GM18907 (cell line): ENCODE measurements around the gene GNL1.

Source experiments
- ATAC-seq: cut with Tn5 transposase; IDR thresholded peaks from one replicate; pipeline ENCODE4 v1.9.1; 2021; ENCODE audit warnings: mild to moderate bottlenecking, moderate library complexity; ENCODE audit not compliant: unreplicated experiment

GNL1 gene

DNA sequence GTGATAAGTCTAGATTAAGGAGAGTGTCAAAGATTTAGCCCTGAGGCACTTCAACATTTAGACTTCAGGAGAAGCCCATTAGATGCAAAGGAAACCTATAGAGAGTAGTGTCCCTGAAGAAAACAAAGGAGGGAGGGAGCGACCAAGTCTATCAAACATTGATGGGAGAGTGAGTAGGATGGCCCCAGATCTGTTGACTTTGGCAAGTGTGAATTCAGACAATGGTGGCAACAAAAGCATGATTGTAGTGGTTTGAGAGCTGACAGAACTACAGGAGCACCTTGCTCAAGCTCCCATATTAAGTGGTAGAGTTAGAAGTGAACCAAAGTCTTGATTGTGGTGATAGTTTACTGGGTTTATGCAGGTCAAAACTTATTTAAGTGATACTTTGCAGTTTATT, 14.0 kb upstream of the GNL1 start:
- ATAC-seq = no peak

DNA sequence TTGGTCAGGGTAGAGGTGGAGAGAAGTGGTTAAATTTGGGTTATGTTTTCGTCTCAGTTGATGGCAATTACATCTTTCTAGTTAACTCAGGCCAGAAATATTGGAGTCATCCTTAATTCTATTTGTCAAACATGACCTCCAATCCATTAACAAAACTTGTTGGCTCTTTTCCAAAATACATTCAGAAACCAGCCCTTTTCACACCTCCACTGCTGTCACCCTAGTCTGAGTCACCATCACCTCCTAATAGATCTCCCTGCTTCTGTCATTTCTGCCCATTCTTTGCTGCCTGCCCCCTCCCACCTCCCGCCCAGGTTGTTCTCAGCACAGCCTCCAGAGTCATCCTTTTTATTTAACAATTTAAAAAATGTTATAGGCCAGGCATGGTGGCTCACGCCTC, 12.0 kb upstream of the GNL1 start:
- no peak for ATAC-seq

DNA sequence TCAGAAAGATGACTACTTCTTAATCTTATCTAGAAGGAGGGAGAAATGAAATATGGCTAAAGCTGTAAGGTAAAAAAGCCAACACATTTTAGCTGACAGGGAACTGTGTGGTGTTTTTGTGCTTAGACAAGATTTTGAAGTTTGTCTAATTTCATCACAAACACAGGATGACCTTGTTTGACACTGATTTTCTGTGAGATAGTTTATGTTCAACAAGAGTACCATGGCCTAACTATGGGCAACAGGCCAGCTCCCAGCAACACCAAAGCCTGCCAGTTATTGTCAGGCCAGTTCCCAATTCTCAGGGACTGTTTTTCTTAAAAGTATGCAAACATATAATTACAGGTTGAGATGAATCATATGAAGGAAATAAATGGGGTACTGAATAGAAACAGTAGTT, 9.5 kb upstream of the GNL1 start:
- no peak for ATAC-seq

DNA sequence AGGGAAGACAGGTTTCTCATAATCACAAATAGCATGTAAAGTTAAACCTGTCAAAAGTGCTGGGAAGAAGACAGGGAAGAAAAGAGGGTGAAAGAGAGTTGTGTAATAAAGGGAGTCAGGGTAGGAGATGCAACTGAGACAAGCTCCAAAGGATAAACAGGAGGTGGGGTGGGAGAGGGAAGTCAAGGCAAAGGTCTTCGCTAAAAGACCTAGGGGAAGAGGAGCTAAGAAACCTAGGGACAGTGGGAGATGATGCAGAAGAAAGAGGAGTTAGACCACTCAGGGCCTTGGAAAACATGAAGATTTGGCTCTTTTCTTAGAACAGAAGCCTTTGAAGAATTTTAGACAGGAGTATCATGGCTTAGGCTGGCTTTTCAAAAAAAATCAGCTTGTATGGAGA, 7.8 kb upstream of the GNL1 start:
- no peak for ATAC-seq

DNA sequence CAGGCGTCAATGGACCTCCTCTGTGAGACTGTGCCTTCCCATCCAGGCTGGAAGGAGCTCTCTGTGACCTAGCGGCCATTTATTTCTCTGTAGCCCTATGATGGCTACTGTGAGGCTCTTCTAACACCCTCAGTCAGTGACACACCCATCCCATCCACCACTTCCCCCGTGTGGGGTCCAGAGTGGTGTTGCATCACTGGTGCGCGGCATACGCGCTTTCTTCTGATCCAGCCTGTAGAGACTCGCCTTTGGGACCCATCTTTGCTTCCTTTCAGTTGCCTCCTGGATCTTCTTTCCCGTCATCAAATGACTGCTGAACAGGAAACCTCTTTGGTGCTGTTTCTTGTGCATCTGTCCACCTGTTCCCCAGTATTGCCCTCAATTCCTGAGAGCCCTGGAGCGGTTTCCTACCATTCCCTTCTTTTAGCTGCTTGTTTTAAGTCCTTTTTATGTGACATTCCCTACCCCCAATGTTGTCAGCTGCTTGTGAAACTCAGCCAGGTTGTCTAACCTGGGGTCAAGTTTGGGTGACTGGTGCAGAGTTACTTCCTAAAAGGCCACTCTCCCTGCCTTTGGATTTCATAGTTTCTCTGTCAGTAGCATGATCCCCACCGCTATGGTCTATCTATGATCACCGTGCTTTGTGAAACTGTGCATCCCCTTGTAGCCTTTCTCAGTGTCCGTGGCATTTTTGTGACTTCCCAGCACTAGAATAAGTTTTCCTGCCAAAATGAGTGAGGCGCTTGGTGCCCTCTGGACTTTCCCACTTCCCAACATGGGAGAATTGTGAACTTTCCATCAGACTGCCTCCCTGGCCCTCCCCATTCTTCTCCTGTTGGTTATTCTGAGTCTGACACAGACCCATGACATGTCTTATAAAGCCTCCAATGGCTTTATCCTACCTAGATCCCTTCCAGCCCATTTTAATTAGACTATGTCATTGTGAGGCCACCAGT, 6.5 kb upstream of the GNL1 start:
- no peak for ATAC-seq

DNA sequence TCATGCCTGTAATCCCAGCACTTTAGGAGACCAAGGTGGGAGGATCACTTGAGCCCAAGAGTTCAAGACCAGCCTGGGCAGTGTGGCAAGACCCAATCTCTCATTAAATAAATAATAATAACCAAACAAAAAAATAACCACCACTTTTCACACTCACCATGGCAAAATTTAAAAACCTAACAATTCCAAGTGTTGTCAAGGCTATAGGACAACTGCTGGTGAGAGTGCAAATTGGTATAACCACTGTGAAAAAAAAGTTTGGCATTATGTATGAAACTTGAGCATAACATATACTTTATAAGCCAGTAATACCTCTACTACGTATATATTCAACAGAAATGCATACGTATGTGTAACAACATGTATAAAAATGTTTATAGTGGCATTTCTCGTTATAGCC, 4.6 kb upstream of the GNL1 start:
- no peak for ATAC-seq

DNA sequence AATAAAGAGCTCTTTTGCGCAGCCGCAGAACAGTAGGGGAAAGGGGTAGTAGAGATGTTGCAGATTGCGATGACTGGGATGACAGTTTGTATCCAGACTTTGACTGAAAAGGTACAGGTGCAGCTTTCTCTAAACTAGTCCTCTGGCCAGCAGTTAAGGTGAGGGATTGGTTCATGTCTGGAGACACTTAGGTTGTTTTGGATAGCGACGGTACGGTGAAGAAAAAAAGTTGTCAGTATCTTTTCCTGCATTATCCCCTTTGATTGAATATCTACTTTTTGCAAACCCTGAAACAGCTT, 1.3 kb upstream of the GNL1 start:
- ATAC-seq = peak; percentile 1

DNA sequence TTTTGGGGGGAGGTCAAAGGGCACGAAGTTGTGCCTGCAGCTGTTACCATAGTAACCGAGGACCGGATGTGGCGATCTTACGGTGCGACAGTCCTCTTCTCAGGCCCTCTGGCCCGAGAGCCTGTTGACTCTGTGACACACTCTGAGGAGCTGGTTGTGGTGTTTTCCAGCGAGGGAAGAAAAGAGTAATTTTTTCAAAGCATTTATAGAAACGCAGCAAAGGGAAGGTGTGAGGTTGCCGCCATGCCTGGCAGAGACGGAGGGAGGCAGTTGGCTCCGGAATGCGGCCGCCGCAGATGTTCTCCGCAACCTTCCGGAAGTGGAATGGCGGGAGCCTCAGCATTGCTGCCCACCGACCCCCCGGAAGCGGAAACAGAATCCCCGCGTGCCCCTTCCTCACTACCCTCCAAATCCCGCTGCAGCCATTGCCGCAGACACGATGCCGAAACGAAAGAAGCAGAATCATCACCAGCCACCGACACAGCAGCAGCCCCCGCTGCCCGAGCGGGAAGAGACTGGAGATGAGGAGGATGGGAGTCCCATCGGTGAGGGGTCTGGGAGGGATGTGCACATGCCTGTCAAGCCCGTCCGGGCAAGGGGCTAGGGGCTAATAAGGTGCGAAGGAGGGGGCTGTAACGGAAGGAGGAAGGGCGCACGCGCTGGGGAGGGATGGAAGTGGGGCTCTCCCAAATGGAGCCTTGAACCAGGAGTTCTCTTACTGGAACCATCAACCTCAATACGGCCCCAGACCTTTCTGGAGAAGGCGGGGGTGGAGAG, 805 bp upstream of the GNL1 start, which contains the start of gene PRR3:
PRR3 (plus strand) TSS at position 390 of the 777 bp plus-strand sequence; CDS start at position 440, 50 bp downstream.
- ATAC-seq = peak; percentile 59

DNA sequence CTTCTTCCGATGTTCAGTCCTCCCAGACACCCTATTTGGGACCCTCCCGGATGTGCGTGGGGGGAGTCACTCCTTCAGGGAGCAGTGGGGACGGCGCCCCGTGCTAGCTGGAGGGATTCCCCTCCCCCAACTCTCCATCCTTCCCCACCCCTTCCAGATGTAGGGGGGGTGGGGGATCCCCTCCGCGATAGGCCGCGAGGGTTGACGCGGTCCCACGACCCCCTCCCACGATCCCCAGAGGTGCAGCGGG, 548 bp downstream of the GNL1 start:
- ATAC-seq = peak; percentile 8

DNA sequence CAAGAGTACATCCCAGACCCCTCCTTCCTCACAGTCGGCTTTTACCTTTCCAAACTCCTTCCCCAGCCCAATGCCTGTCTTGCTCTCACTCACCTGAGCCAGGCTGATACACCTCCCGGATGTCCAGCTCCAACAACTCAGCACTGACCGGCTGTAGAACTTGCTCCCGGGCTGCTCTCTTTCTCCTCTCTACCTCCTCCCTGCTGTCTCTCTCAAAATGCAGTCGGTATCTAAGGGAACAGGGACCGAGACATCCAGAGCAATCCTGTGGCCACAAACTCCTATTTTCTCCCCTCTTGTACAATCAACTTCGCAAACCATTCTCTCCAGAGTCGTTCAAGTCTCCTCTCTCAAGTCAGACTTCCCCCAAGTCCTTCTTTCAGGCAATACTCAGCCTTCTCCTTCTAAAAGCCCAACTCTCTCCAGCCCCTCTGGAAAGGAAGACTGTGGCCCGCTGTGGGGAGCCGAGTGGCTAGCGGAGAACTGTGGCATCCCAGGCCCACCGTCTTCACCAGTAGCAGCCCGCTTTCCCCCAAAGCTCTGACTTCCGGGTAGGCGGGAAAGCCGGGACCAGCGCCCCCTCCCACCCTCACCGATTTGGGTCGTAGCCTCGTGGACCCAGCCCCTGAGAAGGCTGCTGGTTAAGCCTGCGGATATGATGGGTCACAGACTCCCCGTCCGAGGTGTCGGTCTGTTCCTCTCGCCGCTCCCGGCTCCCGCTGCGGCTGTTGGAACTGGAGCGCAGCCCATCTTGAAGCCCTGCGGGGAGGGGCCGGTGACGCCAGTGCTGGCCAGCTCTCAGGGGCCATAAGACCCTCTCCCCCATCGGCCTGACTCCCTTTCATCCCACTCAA, 1.1 kb downstream of the GNL1 start:
- ATAC-seq = no peak

DNA sequence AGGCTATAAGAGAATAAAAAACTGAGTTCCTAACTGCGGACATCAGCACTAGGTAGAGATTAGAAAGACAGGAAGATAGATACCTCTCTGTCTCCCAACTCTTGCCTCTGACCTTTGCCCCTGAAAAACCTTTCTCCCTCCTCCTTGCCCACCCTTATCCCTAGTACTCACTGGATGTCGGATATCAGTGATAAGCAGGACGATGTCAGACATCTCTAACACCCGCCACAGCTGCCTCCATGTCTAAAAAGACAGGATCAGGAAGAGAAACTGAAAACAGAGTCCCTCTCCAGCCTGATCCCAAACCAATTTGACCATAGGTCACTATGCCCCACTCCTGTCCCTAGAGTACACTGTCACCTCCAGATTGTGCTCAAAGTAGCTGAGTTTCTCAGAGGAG, 1.9 kb downstream of the GNL1 start:
- no peak for ATAC-seq

DNA sequence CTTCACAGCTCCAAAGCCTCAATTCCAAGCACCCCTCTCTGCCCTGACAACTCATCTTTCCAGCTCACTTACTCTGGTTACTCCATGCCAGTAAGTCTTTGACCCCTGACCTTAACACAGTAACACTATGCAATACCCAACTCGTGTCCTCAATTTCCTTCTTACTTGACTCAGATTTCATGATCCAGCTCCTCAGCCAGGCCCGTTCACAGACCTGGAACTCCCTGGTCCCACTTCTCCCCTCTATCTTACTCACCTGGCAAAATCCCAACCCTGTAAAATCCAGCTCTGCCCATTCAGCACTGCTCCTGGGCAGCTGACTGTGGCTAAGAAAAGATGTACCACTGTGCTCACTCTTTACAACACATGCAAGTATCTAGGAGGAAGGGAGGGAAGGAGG, 7.9 kb downstream of the GNL1 start:
- no peak for ATAC-seq

DNA sequence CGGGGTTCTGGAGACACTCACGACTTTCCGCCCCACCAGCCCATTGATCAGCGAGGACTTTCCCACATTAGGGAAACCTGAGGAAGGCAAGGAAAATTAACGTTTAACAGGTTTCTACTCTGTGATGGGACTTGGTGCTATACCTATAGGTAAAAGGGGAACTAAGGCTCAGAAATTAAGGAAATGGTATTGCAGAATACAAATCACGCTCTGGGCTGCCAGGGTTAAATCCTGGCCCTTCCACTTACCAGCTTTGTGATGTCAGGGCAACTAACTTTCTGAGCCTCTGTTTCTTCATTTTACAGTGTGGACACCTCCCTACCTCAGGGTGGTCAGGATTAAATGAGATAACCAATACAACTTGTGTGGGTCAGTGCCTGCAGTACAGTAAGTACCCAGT, 8.8 kb downstream of the GNL1 start:
- no peak for ATAC-seq

DNA sequence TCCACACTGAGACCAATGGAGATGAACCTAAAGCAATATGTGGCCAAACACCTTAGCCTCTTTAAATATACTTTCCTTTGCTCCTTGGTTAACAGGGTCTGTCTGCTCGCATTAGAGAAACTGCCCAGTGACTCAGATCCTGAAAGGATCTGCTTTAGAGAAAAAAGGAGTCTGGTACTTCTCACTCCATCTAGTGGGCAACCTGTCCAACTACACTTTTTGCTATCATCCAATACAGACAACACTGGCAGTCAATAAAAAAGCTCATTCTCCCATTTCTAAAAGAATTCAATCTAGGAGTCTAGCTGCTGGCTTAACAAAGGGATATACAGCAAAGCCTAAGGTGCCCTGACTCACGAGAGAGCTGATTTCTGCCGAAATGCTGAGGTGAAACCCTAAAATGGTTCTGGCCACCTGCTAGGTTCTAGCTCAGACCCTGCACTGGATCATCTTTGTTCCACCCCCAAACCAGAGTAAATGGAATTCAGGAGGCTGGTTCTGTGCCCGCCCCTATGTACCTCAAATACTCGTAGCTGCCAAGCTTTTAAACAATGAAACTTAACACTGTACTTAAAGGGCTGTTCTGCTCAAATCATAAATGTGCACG, 11.5 kb downstream of the GNL1 start:
- ATAC-seq = no peak

DNA sequence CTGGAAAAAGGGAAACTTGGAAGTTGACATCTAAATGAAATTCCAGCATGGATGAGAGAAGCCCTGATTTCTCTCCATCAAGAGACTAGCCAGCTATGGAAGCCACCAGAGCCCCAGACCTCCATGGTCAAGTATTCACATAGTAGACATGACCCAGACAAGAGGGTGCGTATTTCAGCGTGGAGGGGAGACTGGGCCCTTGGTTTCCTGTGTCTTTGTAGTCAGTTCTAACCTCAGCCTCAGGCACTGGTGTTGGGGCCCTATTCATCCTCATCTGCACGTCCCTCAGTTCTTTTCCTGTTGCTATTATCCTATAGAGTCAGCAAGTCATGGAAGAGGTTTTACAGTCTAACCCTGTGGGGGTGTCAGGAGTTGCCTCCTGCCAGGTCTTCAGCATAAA, 12.5 kb downstream of the GNL1 start:
- no peak for ATAC-seq

DNA sequence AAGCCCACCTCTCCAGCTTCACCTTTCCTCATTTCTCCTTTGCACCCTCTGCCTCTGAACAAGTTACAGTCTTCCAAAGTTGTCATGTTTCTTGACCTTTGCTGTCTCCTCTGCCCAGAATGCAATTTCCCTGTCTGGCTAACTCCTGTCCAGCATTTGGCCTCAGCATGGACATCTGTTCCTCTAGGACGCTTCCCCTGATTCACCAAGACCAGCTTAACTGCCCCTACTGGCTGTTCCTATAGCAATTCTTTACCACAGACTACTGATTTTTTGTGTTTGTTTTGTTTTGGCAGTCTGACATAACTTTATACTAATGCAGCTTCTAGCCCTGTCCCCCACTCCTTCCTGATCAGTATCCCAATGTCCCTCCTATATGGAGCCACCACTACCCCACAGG, 13.4 kb downstream of the GNL1 start:
- ATAC-seq = no peak

DNA sequence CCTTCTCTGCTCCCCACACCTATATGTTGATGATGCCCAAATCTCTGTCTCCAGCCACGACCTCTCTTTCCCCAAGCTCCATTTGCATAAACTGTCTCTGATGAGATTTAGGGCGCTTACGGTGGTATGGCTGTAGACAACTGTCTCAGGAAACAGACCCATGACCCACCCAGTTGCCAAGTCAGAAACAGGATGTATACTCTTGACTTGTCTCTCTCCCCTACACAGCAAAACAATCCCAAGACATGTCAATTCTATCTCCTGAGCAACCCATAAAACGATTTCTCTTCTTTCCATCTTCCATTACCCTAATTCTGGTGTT, 13.9 kb downstream of the GNL1 start:
- ATAC-seq = no peak

DNA sequence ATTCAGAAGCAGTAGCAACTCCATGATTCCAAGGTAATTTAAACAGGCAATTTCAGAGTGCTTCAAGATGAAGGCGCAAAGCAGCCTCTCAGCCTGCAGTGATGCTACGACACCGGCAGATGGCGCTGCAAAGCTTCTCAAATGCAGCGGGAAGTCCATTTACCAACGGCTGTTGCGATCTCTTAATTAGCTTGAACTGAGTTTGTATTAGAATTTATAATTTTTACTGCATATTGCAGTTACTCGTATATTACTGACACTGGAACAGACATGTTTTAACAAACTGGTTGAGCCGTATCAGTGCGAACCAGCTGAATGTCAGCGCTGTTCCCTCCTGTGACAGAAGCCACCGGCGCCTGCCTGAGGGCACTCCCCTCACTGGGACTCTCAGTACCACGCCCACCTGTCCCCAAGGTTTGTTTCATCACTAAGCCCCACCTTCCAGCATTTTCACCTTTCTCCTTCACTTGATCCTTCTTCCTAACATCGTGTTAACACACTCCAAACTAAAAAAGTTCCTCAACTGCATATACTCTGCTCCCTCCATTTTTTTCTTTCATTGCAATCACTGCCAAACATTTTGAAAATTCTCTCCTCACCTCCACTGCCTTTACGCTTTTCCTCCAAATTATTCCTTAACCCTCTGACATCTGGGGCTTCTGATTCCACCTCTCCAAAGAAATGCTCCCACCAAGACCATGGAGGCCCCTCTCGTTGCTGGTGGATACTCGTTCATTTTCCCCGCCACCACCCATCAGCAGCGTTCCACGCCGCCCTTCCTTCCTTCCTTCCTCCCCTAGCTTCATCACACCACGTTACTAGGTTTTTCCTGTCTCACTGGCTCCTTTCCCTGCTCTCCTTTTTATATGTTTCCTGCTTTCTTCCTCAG, 14.5 kb downstream of the GNL1 start:
- no peak for ATAC-seq

DNA sequence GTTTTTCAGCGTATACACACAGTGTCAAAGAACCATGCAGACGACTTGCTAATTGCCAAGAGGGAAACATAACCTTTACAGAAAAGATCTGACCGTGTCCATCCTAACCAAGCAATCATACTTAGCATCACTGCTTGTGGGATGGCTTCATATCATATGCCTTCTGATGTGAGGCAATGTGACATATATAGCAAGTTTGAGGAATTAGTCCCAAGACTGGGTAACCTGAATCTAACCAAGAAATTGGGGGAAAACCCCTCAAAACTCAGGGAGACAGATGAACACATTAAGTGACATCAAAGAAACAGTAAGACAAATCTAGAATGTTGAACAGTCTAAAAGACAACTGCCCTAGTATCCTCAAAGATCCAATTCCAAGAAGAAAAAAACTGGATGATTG, 18.4 kb downstream of the GNL1 start:
- no peak for ATAC-seq
